Neural progenitor cell (in vitro differentiated cells): ENCODE data around the gene IDE. TPM values are rescaled to one million over a fixed set of nuclear protein-coding genes. Genes with fewer than 3 reads are reported as not detected.

Source experiments
- DNase-seq: peaks from one replicate; pipeline ENCODE4 v3.0.0-alpha.2; 2016; ENCODE audit warnings: low spot score
- H2AFZ ChIP-seq: fragments of 200-600 bp; sonication (generic); replicated peaks from 2 replicates; pipeline ENCODE4 v1.6.1; 2016; ENCODE audit warnings: antibody characterized with exemption
- H3F3A ChIP-seq: fragments of 200-600 bp; sonication (generic); 2 replicates; pipeline ENCODE4 v1.6.1; 2016; ENCODE audit warnings: antibody characterized with exemption, low read depth
- H3K27ac ChIP-seq: fragments of 200-600 bp; sonication (generic); 2 replicates; pipeline ENCODE4 v1.5.1; 2016; ENCODE audit warnings: mild to moderate bottlenecking
- H3K27me3 ChIP-seq: fragments of 200-600 bp; sonication (generic); 2 replicates; pipeline ENCODE4 v1.6.1; 2016; ENCODE audit warnings: mild to moderate bottlenecking, moderate library complexity
- H3K36me3 ChIP-seq: fragments of 200-600 bp; sonication (generic); 2 replicates; pipeline ENCODE4 v1.5.1; 2016
- H3K4me1 ChIP-seq: fragments of 200-600 bp; sonication (generic); 2 replicates; pipeline ENCODE4 v1.6.1; 2016; ENCODE audit warnings: mixed run types
- H3K4me2 ChIP-seq: fragments of 200-600 bp; sonication (generic); 2 replicates; pipeline ENCODE4 v1.6.1; 2016
- H3K4me3 ChIP-seq: fragments of 200-600 bp; sonication (generic); 2 replicates; pipeline ENCODE4 v1.5.1; 2016
- H3K79me2 ChIP-seq: fragments of 200-600 bp; sonication (generic); 2 replicates; pipeline ENCODE4 v1.6.1; 2016; ENCODE audit warnings: low read depth
- H3K9ac ChIP-seq: fragments of 200-600 bp; sonication (generic); 2 replicates; pipeline ENCODE4 v1.6.1; 2016
- H3K9me3 ChIP-seq: fragments of 200-600 bp; sonication (generic); 2 replicates; pipeline ENCODE4 v1.5.1; 2016; ENCODE audit warnings: low read depth
- H4K20me1 ChIP-seq: fragments of 200-600 bp; sonication (generic); 2 replicates; pipeline ENCODE4 v1.6.1; 2016; ENCODE audit warnings: low read depth
- H3K27ac Mint-ChIP-seq: 3 replicates; pipeline ENCODE4 v1.8.0; 2021; ENCODE audit warnings: mixed read lengths
- H3K27me3 Mint-ChIP-seq: 2 replicates; pipeline ENCODE4 v1.8.0; 2022; ENCODE audit warnings: low read depth, mild to moderate bottlenecking, inconsistent platforms, moderate library complexity, mixed read lengths; ENCODE audit not compliant: insufficient read depth
- H3K36me3 Mint-ChIP-seq: 3 replicates; pipeline ENCODE4 v1.8.0; 2021; ENCODE audit warnings: mixed read lengths
- H3K4me1 Mint-ChIP-seq: 3 replicates; pipeline ENCODE4 v1.8.0; 2021; ENCODE audit warnings: mixed read lengths
- H3K4me3 Mint-ChIP-seq: 3 replicates; pipeline ENCODE4 v1.8.0; 2021; ENCODE audit warnings: mild to moderate bottlenecking, moderate library complexity, mixed read lengths
- H3K9me3 Mint-ChIP-seq: 3 replicates; pipeline ENCODE4 v1.8.0; 2020; ENCODE audit warnings: mixed read lengths
- EZH2 ChIP-seq: fragments of 200-600 bp; sonication (generic); IDR thresholded peaks from 2 replicates; pipeline ENCODE4 v1.6.1; 2017; ENCODE audit warnings: antibody characterized with exemption, mild to moderate bottlenecking, moderate library complexity
- EZH2phosphoT487 ChIP-seq: fragments of 200-600 bp; sonication (generic); IDR thresholded peaks from 2 replicates; pipeline ENCODE4 v1.6.1; 2017; ENCODE audit warnings: antibody characterized with exemption
- total RNA-seq: library from RNA; depleted of rRNA; stranded (reverse); fragments of >200 nt; gene quantifications from 2 replicates; pipeline ENCODE4 v1.2.3, GENCODE V29; 2015; ENCODE audit warnings: low replicate concordance
- TF ChIP-seq, protein P1 (sequence below): fragments of 200-600 bp; sonication (generic); IDR thresholded peaks from 2 replicates; pipeline ENCODE4 v1.5.1; 2017; ENCODE audit warnings: antibody characterized with exemption, mild to moderate bottlenecking

IDE gene
- total RNA-seq, 1 donor from 2014 or later, result 44.8 TPM

DNA sequence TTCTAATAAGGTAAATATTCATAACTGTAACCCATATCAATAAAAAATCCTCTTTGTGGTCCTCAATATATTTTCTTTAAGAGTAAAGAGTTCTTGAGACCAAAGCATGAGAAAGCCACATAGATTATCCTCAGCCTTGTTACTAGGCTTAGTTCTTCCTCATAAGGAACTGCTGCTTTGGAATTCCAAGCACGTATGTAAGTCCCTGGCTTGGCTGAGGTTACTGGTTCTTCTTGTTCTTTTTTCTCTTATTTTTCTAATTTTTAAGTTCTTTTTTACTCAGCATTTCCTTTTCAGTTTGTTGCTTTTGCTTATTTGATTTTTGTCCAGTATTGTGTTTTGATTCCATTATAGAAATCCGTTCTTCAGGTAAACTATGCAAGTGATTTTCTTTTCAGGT lies 155.7 kb downstream of the IDE start:
- no peaks in the 10 kb centered on the region for H3K79me2 ChIP-seq
- no peak overlapping the region for H3K4me3 ChIP-seq
- H3K36me3 ChIP-seq, result no peaks in the 10 kb centered on the region
- Mint-ChIP-seq H3K9me3 (peaks cover 14% of the 10 kb centered on the region), H3K4me3 (no peak overlapping the region), H3K36me3 (no peaks in the 10 kb centered on the region), H3K4me1 (no peaks in the 10 kb centered on the region), H3K27me3 (peaks cover 7% of the 10 kb centered on the region), H3K27ac (no peak overlapping the region)
- H3F3A ChIP-seq, result no peaks in the 10 kb centered on the region
- no peaks in the 10 kb centered on the region for H3K9me3 ChIP-seq
- TF ChIP-seq EZH2, result no peak
- no peak for TF ChIP-seq EZH2phosphoT487
- TF ChIP-seq, protein P1, sequence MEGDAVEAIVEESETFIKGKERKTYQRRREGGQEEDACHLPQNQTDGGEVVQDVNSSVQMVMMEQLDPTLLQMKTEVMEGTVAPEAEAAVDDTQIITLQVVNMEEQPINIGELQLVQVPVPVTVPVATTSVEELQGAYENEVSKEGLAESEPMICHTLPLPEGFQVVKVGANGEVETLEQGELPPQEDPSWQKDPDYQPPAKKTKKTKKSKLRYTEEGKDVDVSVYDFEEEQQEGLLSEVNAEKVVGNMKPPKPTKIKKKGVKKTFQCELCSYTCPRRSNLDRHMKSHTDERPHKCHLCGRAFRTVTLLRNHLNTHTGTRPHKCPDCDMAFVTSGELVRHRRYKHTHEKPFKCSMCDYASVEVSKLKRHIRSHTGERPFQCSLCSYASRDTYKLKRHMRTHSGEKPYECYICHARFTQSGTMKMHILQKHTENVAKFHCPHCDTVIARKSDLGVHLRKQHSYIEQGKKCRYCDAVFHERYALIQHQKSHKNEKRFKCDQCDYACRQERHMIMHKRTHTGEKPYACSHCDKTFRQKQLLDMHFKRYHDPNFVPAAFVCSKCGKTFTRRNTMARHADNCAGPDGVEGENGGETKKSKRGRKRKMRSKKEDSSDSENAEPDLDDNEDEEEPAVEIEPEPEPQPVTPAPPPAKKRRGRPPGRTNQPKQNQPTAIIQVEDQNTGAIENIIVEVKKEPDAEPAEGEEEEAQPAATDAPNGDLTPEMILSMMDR, result no peak
- no peak overlapping the region for H3K4me2 ChIP-seq
- H3K9ac ChIP-seq, result no peak overlapping the region
- no peaks in the 10 kb centered on the region for H4K20me1 ChIP-seq
- H3K4me1 ChIP-seq, result no peaks in the 10 kb centered on the region
- H3K27me3 ChIP-seq, result peaks cover 37% of the 10 kb centered on the region
- H3K27ac ChIP-seq, result no peak overlapping the region
- DNase-seq, result no peak
- no peak overlapping the region for H2AFZ ChIP-seq

DNA sequence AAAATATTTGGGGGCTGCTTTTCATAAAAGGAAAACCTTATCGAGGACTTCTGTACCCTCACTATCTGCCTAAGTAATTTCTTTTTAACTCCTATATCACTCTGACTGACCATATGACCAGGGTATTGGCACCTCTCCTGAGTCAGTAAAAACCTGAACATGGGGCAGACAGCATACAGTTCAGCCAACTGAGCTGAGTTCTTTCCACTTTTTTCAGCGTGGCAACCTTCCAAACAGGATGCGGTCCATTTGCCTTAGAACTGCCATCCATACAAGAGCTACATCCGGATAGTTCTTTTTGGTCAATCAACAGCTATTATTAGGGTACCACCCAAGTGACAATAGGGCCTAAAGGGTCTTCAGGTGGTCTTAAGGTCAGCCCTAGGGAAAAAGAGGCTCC lies 160.4 kb downstream of the IDE start:
- Histone ChIP-seq H3K4me3 (no peak overlapping the region), H3K79me2 (no peaks in the 10 kb centered on the region), H3K4me1 (no peaks in the 10 kb centered on the region), H2AFZ (no peak overlapping the region), H4K20me1 (no peaks in the 10 kb centered on the region), H3F3A (no peaks in the 10 kb centered on the region), H3K27me3 (peaks cover under 1% of the 10 kb centered on the region), H3K4me2 (no peak overlapping the region), H3K27ac (no peak overlapping the region), H3K9ac (no peak overlapping the region), H3K9me3 (no peaks in the 10 kb centered on the region), H3K36me3 (no peaks in the 10 kb centered on the region)
- Mint-ChIP-seq H3K27ac (no peak overlapping the region), H3K27me3 (peaks cover 4% of the 10 kb centered on the region), H3K9me3 (peaks cover 4% of the 10 kb centered on the region), H3K4me3 (no peak overlapping the region), H3K36me3 (no peaks in the 10 kb centered on the region), H3K4me1 (no peaks in the 10 kb centered on the region)
- TF ChIP-seq, protein P1, result no peak
- TF ChIP-seq EZH2, result no peak
- TF ChIP-seq EZH2phosphoT487, result no peak
- no peak for DNase-seq

DNA sequence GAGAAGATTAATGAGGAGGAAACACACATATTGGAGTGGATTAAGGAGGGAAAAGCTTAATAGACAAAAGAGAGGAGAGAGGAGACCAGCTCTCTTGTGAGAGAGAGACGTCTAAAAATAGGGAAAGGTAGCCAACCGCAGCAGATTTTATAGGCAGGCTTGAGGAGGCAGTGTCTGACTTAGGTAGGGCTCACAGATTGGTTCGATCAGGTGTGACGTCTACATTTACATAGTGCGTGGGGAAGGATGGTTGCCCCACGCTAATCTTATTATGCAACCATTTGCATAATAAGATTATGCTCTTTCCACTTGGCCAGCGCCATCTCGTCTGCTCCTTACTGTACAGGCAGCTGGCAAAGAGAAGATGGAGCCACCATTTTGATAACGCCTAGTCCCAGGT lies 160.9 kb downstream of the IDE start:
- H3K36me3 ChIP-seq, result no peaks in the 10 kb centered on the region
- no peak overlapping the region for H3K27ac ChIP-seq
- no peak for DNase-seq
- H3K9me3 Mint-ChIP-seq, result peaks cover 4% of the 10 kb centered on the region
- no peaks in the 10 kb centered on the region for H3K79me2 ChIP-seq
- H3K27me3 ChIP-seq, result no peaks in the 10 kb centered on the region
- no peaks in the 10 kb centered on the region for H3F3A ChIP-seq
- H3K9me3 ChIP-seq, result no peaks in the 10 kb centered on the region
- no peak overlapping the region for H2AFZ ChIP-seq
- H3K4me3 ChIP-seq, result no peak overlapping the region
- no peak overlapping the region for H3K4me2 ChIP-seq
- TF ChIP-seq EZH2phosphoT487 (no peak), EZH2 (no peak)
- TF ChIP-seq, protein P1, result no peak
- H3K9ac ChIP-seq, result no peak overlapping the region
- H3K4me1 ChIP-seq, result no peaks in the 10 kb centered on the region
- H3K36me3 Mint-ChIP-seq, result no peaks in the 10 kb centered on the region
- no peak overlapping the region for H3K27ac Mint-ChIP-seq
- peaks cover 2% of the 10 kb centered on the region for H3K27me3 Mint-ChIP-seq
- no peak overlapping the region for H3K4me3 Mint-ChIP-seq
- no peaks in the 10 kb centered on the region for H3K4me1 Mint-ChIP-seq
- H4K20me1 ChIP-seq, result no peaks in the 10 kb centered on the region
